ENCODE measurements around the gene DMC1.
"Not testable (repeated sequence)": the region's sequence is repeated elsewhere in the genome, so short reads cannot be mapped to it uniquely, and the experiment has no call there.

- not testable (repeated sequence) for TF ChIP-seq CTCF, EZH2 (IDR thresholded peaks at IDR 0.05)
Measured at GRCh38 chr22:38615064-38615405, 45.1 kb upstream of the DMC1 start.

Measured in neural progenitor cell (in vitro differentiated cells).